Natural killer cell (primary cell): Measurements from ENCODE around the gene SPATA31D3. TPM values are rescaled to one million over a fixed set of nuclear protein-coding genes. Genes with fewer than 3 reads are reported as not detected.

ENCODE experiments used
- ATAC-seq, 3 donors: fragments of 150-1000 bp in 2 of 3; fragments of 200-7000 bp in 1 of 3; cut with Tn5 transposase; 1 replicate in 1 of 3; 2 replicates in 2 of 3; pipeline ENCODE4 v1.10.0; 2021; ENCODE audit warnings: mild to moderate bottlenecking in 2 of 3, moderate library complexity in 2 of 3
- DNase-seq, 2 donors: peaks; one replicate each; pipeline versions ENCODE4 v3.0.0 to v3.0.0-alpha.2; 2013 to 2021; ENCODE audit warnings: mixed read lengths in 1 of 2
- H3K27ac ChIP-seq: one replicate; pipeline ENCODE4 v1.5.1; 2013; ENCODE audit warnings: mild to moderate bottlenecking, low read length
- H3K27me3 ChIP-seq: one replicate; pipeline ENCODE4 v1.6.1; 2013; ENCODE audit warnings: low read length; ENCODE audit not compliant: control insufficient read depth, insufficient read depth
- H3K36me3 ChIP-seq: one replicate; pipeline ENCODE4 v1.6.1; 2013; ENCODE audit warnings: low read length; ENCODE audit not compliant: control insufficient read depth, insufficient read depth
- H3K4me1 ChIP-seq: one replicate; pipeline ENCODE4 v1.6.1; 2013; ENCODE audit warnings: low read length; ENCODE audit not compliant: control insufficient read depth, insufficient read depth
- H3K4me3 ChIP-seq: one replicate; pipeline ENCODE4 v1.5.1; 2013; ENCODE audit warnings: low read length
- H3K9me3 ChIP-seq: one replicate; pipeline ENCODE4 v1.6.1; 2013; ENCODE audit warnings: low read length; ENCODE audit not compliant: control insufficient read depth, insufficient read depth
- H3K27ac Mint-ChIP-seq, 2 donors: one replicate each; pipeline ENCODE4 v1.8.0; 2022; ENCODE audit warnings: mild to moderate bottlenecking in 2 of 2, mixed read lengths in 2 of 2, moderate library complexity in 1 of 2
- H3K27me3 Mint-ChIP-seq, 2 donors: one replicate each; pipeline ENCODE4 v1.8.0; 2022; ENCODE audit warnings: low read depth in 2 of 2, mixed read lengths in 2 of 2
- H3K36me3 Mint-ChIP-seq: one replicate; pipeline ENCODE4 v1.8.0; 2022; ENCODE audit warnings: mixed read lengths
- H3K4me1 Mint-ChIP-seq, 2 donors: one replicate each; pipeline ENCODE4 v1.8.0; 2022; ENCODE audit warnings: mixed read lengths in 2 of 2
- H3K4me3 Mint-ChIP-seq: one replicate; pipeline ENCODE4 v1.8.0; 2022; ENCODE audit warnings: mild to moderate bottlenecking, moderate library complexity, mixed read lengths
- H3K9me3 Mint-ChIP-seq, 2 donors: one replicate each; pipeline ENCODE4 v1.8.0; 2022; ENCODE audit warnings: mixed read lengths in 2 of 2
- WGBS: methylation state at CpG from one replicate; pipeline ENCODE4 v1.1.7; 2013; ENCODE audit warnings: missing lambda C conversion rate; ENCODE audit not compliant: insufficient coverage; 5-methylcytosine and 5-hydroxymethylcytosine counted together
- intact Hi-C: fragments of 100-400 bp; cut with micrococcal nuclease; formaldehyde crosslinking; loops from one replicate; pipeline ENCODE4 v1.14.2; 2022
- total RNA-seq, 4 donors: library from RNA; stranded (reverse); fragments of 120-200 nt in 1 of 4; gene quantifications; one replicate each; pipeline versions ENCODE4 v1.2.3 to v1.2.4, GENCODE V29; 2013 to 2022
- TF ChIP-seq, protein P1 (sequence below): fragments of 200-600 bp; IDR thresholded peaks from one replicate; pipeline ENCODE4 v1.8.0; 2022; ENCODE audit warnings: antibody characterized with exemption

SPATA31D3 gene
- total RNA-seq, 3 donors from 2014 or later (not counting 1 experiment from before 2014, with no cell fraction given), result not detected

DNA sequence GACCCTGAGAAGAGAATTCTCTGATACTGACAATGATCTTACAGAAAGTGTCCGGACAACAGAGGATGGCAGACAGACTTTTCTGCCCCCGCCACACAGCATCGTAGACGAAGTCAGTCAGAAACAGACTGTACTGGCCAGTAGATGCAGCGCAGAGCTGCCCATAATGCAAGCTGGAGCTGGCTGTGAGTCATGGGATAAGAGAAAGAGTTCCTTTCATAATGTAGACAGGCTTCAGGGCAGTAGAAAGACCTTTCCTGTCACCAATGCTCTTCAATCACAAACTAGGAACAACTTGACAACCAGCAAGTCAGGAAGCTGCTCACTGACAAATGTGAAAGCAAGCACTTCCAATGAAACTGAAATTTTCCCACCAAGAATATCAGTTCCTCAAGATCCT is 50.4 kb downstream of the SPATA31D3 start:
- Mint-ChIP-seq H3K4me1 (no peaks in the 10 kb centered on the region), H3K9me3 (peaks cover 3 to 6% of the 10 kb centered on the region in 2 donors), H3K36me3 (no peaks in the 10 kb centered on the region), H3K27me3 (no peaks in the 10 kb centered on the region), H3K27ac (no peak overlapping the region), H3K4me3 (no peak overlapping the region)
- no peak for ATAC-seq
- intact Hi-C loops, result no loop called here
- Histone ChIP-seq H3K27ac (no peak overlapping the region), H3K27me3 (no peaks in the 10 kb centered on the region), H3K36me3 (no peaks in the 10 kb centered on the region), H3K4me3 (no peak overlapping the region), H3K9me3 (no peaks in the 10 kb centered on the region), H3K4me1 (no peaks in the 10 kb centered on the region)
- 93% methylated on average over 5 of the region's 5 CpGs for WGBS
- TF ChIP-seq, protein P1, sequence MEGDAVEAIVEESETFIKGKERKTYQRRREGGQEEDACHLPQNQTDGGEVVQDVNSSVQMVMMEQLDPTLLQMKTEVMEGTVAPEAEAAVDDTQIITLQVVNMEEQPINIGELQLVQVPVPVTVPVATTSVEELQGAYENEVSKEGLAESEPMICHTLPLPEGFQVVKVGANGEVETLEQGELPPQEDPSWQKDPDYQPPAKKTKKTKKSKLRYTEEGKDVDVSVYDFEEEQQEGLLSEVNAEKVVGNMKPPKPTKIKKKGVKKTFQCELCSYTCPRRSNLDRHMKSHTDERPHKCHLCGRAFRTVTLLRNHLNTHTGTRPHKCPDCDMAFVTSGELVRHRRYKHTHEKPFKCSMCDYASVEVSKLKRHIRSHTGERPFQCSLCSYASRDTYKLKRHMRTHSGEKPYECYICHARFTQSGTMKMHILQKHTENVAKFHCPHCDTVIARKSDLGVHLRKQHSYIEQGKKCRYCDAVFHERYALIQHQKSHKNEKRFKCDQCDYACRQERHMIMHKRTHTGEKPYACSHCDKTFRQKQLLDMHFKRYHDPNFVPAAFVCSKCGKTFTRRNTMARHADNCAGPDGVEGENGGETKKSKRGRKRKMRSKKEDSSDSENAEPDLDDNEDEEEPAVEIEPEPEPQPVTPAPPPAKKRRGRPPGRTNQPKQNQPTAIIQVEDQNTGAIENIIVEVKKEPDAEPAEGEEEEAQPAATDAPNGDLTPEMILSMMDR, result no peak
- no peak for DNase-seq

Other genes with a start within 250 kb of the SPATA31D3 start
- not detected for gene SPATA31D4, start 15.1 kb upstream of the SPATA31D3 start, total RNA-seq
- gene SPATA31D1, start 45.3 kb downstream of the SPATA31D3 start, total RNA-seq, result not detected